Measurements from ENCODE around the gene OLIG2.

OLIG2 gene

GRCh38 chr21:32990666-32991065 is 35.1 kb upstream of the OLIG2 start:
- no peak for ATAC-seq

GRCh38 chr21:32991361-32991760 is 34.4 kb upstream of the OLIG2 start:
- TF ChIP-seq RARB (CRISPR knock-in tag; IDR thresholded peaks at IDR 0.05), result no peak
- no peak for TF ChIP-seq ZFP3 (CRISPR knock-in tag; IDR thresholded peaks at IDR 0.05)
- no peak for TF ChIP-seq GLIS3 (CRISPR knock-in tag; IDR thresholded peaks at IDR 0.05)
- no peak for ATAC-seq

More at GRCh38 chr21:32990666-32991065, 35.1 kb upstream of the OLIG2 start:
- TF ChIP-seq TOX (CRISPR knock-in tag; IDR thresholded peaks at IDR 0.05; ENCODE audit: borderline replicate concordance) (no peak), TCF4 (CRISPR knock-in tag; IDR thresholded peaks at IDR 0.05; ENCODE audit: borderline replicate concordance) (no peak), ISL1 (CRISPR knock-in tag; IDR thresholded peaks at IDR 0.05) (no peak), GLIS3 (CRISPR knock-in tag; IDR thresholded peaks at IDR 0.05) (no peak), ZFP30 (CRISPR knock-in tag; IDR thresholded peaks at IDR 0.05) (no peak), CSRNP3 (CRISPR knock-in tag; IDR thresholded peaks at IDR 0.05) (no peak)

DNA sequence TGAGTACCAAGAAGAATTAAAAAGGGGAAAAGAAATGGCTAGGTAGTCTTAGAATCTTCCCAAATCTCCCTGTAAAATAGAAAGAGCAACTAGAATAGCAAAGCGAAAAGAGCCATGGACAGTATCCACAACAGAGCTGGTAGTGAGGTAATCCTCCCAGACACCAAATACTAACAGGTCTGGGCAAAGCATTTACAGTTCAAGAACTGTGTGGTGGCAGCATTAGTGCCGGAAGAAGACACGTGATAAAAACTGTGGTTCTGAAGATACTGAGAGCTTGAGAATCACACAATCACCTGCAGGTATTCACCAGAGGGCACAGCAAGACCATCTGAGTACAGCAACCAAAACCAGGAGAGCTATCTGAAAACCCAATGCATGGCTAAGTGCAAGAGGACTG is 31.8 kb upstream of the OLIG2 start:
- TF ChIP-seq SNAI2 (CRISPR knock-in tag; IDR thresholded peaks at IDR 0.05) (no peak), PPARA (CRISPR knock-in tag; IDR thresholded peaks at IDR 0.05; ENCODE audit: borderline replicate concordance) (no peak), RARB (CRISPR knock-in tag; IDR thresholded peaks at IDR 0.05) (no peak), BACH2 (CRISPR knock-in tag; IDR thresholded peaks at IDR 0.05; ENCODE audit: borderline replicate concordance) (no peak), OSR1 (CRISPR knock-in tag; IDR thresholded peaks at IDR 0.05) (no peak), ZNF8 (CRISPR knock-in tag; IDR thresholded peaks at IDR 0.05) (no peak), CSRNP3 (CRISPR knock-in tag; IDR thresholded peaks at IDR 0.05) (no peak), TOX (CRISPR knock-in tag; IDR thresholded peaks at IDR 0.05; ENCODE audit: borderline replicate concordance) (no peak), ZNF70 (CRISPR knock-in tag; IDR thresholded peaks at IDR 0.05) (no peak), ARNTL (CRISPR knock-in tag; IDR thresholded peaks at IDR 0.05; ENCODE audit: borderline replicate concordance, low read depth) (no peak), ZFP30 (CRISPR knock-in tag; IDR thresholded peaks at IDR 0.05) (no peak), ZFP3 (CRISPR knock-in tag; IDR thresholded peaks at IDR 0.05) (no peak)
- ATAC-seq, result no peak

DNA sequence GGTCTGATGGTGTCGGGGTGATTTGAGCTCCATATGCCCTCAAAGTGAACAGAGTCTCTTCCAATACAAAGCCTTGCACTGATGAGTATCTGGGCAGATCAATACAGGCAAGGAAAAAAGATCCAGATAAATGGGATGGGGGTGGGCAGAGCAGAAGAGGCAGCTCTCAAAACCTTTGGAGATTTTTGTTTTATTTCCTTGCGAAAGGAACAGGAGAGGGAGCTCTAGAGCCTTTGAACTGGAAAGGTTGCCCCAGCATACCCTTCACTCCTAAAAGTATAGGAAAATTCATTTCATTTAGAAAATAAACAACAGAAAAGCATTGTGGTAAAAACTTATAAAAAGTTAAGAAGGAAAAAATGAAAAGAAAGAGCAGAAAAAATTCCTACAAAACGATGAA is 31.4 kb upstream of the OLIG2 start:
- TF ChIP-seq ARNTL (CRISPR knock-in tag; IDR thresholded peaks at IDR 0.05; ENCODE audit: borderline replicate concordance, low read depth), result no peak
- TF ChIP-seq TOX (CRISPR knock-in tag; IDR thresholded peaks at IDR 0.05; ENCODE audit: borderline replicate concordance), result no peak
- peak; percentile 47; the same call in 1 of the 3 replicates for ATAC-seq

GRCh38 chr21:33007747-33008146 is 18.0 kb upstream of the OLIG2 start:
- TF ChIP-seq CSDC2 (CRISPR knock-in tag; IDR thresholded peaks at IDR 0.05) (no peak), RARB (CRISPR knock-in tag; IDR thresholded peaks at IDR 0.05) (no peak), TOX (CRISPR knock-in tag; IDR thresholded peaks at IDR 0.05; ENCODE audit: borderline replicate concordance) (no peak), CREB5 (CRISPR knock-in tag; IDR thresholded peaks at IDR 0.05; ENCODE audit: low read depth) (no peak), PPARA (CRISPR knock-in tag; IDR thresholded peaks at IDR 0.05; ENCODE audit: borderline replicate concordance) (no peak), GLIS3 (CRISPR knock-in tag; IDR thresholded peaks at IDR 0.05) (no peak), ZNF70 (CRISPR knock-in tag; IDR thresholded peaks at IDR 0.05) (no peak), ISL1 (CRISPR knock-in tag; IDR thresholded peaks at IDR 0.05) (no peak), TCF4 (CRISPR knock-in tag; IDR thresholded peaks at IDR 0.05; ENCODE audit: borderline replicate concordance) (no peak)
- ATAC-seq, result no peak

DNA sequence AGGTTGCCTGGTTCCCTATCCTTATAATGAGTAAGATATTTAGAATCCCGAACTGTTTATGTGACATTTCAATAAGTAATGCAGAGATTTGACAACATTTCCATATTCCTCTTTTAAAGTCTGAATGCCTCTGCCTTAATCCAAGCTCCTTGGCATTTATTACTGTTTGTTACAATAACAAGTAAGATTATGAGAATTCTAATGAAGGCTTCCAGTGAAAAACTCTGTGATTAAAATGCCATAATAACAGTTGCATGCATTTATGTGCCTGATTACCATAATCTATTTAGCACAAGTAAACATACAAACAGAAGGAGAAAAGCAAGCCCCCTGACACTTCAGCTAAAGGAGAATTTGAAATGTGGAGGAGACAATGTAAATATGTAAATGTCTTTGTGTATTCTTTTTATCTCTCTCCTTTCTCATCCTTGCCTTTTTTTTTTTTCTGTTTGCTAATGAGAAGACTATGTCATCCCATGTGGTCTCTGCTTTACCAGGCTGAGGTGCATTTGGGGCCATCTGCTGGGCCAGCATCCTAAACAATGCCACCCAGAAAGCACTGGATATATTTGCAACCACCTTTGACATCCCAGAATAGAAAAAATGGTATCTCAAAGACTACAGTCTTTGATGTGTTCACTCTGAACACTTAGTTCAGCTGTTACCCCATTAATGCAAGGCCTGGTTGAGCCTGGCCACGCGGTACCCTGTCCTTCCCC is 17.2 kb upstream of the OLIG2 start:
- ATAC-seq, result no peak
- TF ChIP-seq ZNF70 (CRISPR knock-in tag; IDR thresholded peaks at IDR 0.05) (no peak), ZFP30 (CRISPR knock-in tag; IDR thresholded peaks at IDR 0.05) (no peak), CSDC2 (CRISPR knock-in tag; IDR thresholded peaks at IDR 0.05) (no peak), SNAI2 (CRISPR knock-in tag; IDR thresholded peaks at IDR 0.05) (no peak), ZFP3 (CRISPR knock-in tag; IDR thresholded peaks at IDR 0.05) (no peak), OSR1 (CRISPR knock-in tag; IDR thresholded peaks at IDR 0.05) (no peak)
- TF ChIP-seq, protein P1, sequence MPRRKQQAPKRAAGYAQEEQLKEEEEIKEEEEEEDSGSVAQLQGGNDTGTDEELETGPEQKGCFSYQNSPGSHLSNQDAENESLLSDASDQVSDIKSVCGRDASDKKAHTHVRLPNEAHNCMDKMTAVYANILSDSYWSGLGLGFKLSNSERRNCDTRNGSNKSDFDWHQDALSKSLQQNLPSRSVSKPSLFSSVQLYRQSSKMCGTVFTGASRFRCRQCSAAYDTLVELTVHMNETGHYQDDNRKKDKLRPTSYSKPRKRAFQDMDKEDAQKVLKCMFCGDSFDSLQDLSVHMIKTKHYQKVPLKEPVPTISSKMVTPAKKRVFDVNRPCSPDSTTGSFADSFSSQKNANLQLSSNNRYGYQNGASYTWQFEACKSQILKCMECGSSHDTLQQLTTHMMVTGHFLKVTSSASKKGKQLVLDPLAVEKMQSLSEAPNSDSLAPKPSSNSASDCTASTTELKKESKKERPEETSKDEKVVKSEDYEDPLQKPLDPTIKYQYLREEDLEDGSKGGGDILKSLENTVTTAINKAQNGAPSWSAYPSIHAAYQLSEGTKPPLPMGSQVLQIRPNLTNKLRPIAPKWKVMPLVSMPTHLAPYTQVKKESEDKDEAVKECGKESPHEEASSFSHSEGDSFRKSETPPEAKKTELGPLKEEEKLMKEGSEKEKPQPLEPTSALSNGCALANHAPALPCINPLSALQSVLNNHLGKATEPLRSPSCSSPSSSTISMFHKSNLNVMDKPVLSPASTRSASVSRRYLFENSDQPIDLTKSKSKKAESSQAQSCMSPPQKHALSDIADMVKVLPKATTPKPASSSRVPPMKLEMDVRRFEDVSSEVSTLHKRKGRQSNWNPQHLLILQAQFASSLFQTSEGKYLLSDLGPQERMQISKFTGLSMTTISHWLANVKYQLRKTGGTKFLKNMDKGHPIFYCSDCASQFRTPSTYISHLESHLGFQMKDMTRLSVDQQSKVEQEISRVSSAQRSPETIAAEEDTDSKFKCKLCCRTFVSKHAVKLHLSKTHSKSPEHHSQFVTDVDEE (CRISPR knock-in tag; IDR thresholded peaks at IDR 0.05), result no peak
- TF ChIP-seq, protein P2, sequence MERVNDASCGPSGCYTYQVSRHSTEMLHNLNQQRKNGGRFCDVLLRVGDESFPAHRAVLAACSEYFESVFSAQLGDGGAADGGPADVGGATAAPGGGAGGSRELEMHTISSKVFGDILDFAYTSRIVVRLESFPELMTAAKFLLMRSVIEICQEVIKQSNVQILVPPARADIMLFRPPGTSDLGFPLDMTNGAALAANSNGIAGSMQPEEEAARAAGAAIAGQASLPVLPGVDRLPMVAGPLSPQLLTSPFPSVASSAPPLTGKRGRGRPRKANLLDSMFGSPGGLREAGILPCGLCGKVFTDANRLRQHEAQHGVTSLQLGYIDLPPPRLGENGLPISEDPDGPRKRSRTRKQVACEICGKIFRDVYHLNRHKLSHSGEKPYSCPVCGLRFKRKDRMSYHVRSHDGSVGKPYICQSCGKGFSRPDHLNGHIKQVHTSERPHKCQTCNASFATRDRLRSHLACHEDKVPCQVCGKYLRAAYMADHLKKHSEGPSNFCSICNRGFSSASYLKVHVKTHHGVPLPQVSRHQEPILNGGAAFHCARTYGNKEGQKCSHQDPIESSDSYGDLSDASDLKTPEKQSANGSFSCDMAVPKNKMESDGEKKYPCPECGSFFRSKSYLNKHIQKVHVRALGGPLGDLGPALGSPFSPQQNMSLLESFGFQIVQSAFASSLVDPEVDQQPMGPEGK (CRISPR knock-in tag; IDR thresholded peaks at IDR 0.05; ENCODE audit: borderline replicate concordance), result no peak
- TF ChIP-seq, protein P3, sequence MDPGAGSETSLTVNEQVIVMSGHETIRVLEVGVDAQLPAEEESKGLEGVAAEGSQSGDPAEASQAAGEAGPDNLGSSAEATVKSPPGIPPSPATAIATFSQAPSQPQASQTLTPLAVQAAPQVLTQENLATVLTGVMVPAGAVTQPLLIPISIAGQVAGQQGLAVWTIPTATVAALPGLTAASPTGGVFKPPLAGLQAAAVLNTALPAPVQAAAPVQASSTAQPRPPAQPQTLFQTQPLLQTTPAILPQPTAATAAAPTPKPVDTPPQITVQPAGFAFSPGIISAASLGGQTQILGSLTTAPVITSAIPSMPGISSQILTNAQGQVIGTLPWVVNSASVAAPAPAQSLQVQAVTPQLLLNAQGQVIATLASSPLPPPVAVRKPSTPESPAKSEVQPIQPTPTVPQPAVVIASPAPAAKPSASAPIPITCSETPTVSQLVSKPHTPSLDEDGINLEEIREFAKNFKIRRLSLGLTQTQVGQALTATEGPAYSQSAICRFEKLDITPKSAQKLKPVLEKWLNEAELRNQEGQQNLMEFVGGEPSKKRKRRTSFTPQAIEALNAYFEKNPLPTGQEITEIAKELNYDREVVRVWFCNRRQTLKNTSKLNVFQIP (CRISPR knock-in tag; IDR thresholded peaks at IDR 0.05; ENCODE audit: borderline replicate concordance, low read depth), result no peak
